GM18951 (cell line): ENCODE data around the gene CHRDL2.

Experiments used
- POLR2A ChIP-seq: IDR thresholded peaks from 4 replicates; pipeline ENCODE4 v1.6.1; 2011; ENCODE audit warnings: mild to moderate bottlenecking; ENCODE audit not compliant: insufficient read length, insufficient read depth; ENCODE audit errors: extremely low read depth
- in situ Hi-C: fragments of 300-500 bp; cut with MboI; formaldehyde crosslinking; loops from one replicate; pipeline ENCODE4 v1.12.0; 2022; ENCODE audit warnings: low sequenced_read_pairs, mixed read lengths, inconsistent platforms; ENCODE audit not compliant: unreplicated experiment

Gene CHRDL2

GRCh38 chr11:74696500-74696899, 34.7 kb downstream of the CHRDL2 start:
- TF ChIP-seq POLR2A: no peak
- in situ Hi-C loops: no loop called here

- in situ Hi-C loops: no loop called here
- TF ChIP-seq POLR2A: no peak
Measured at GRCh38 chr11:74695705-74696280, 35.4 kb downstream of the CHRDL2 start.

GRCh38 chr11:74694136-74694930, 36.9 kb downstream of the CHRDL2 start:
- in situ Hi-C loops: no loop called here
- TF ChIP-seq POLR2A: no peak

DNA sequence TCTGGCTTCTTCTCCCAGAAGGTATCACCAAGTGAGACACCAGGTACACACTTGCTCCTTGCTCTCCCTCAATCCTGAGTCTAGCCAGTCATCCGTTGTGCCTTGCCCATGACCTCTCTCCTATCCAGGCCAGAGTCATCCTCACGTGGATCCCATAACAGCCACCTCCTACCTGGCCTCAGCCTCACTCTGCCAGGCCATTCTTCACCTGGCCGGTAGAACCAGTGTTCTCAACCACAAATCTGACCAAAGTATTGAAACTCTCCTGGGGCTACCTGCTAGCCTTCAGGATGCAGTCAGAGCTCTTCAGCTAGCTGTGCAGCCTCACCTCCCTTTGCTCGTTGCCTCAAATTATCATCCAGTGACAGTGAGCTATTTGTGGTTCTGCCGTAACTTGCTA, 37.7 kb downstream of the CHRDL2 start:
- in situ Hi-C loops: no loop called here

DNA sequence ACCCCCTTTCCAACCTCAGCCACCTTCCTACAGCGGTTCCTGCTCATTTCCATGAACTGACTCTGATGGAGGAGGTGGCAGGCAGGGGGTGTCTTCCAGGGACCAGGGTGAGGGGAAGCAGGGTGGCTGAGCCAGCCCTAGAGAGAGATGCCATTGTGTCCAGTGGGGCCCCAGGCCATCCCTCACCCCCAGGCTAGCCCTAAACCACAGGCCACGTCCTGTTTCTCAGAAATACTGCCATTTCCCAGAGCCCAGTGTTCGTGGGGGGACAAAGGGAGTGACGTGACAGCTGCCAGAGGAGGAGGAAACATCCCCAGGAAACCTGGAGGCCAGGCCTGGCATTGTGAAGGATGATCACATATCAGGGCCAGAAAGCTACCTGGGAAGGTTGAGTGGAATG, 39.5 kb downstream of the CHRDL2 start:
- in situ Hi-C loops: no loop called here
- no peak for TF ChIP-seq POLR2A

More for the DNA sequence above, 37.7 kb downstream of the CHRDL2 start:
- TF ChIP-seq POLR2A: no peak

- no peak for TF ChIP-seq POLR2A
- in situ Hi-C loops: no loop called here
Measured at GRCh38 chr11:74689666-74690065, 41.6 kb downstream of the CHRDL2 start.

- in situ Hi-C loops: no loop called here
- TF ChIP-seq POLR2A: no peak
Measured at GRCh38 chr11:74687237-74688023, 43.8 kb downstream of the CHRDL2 start.

DNA sequence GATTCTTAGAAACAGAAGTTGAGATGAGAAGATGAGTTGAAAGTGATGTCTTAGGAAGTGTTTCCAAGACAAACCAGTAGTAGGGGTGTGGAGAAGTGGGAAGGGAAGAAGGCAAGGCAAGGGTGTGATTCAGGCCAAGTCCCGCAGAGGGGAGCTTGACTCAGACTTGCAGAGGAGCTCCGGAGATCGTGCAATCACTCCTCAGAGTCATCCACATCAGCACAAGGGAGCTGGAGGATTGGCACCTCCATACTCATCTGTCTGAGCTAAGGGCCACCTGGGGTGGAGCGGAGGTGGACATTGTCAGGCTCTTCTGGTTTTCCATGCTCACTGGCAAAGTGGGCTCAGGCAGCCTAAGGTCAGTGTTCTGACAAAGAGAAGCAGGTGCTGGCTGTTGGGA, 44.4 kb downstream of the CHRDL2 start:
- in situ Hi-C loops: no loop called here
- no peak for TF ChIP-seq POLR2A

DNA sequence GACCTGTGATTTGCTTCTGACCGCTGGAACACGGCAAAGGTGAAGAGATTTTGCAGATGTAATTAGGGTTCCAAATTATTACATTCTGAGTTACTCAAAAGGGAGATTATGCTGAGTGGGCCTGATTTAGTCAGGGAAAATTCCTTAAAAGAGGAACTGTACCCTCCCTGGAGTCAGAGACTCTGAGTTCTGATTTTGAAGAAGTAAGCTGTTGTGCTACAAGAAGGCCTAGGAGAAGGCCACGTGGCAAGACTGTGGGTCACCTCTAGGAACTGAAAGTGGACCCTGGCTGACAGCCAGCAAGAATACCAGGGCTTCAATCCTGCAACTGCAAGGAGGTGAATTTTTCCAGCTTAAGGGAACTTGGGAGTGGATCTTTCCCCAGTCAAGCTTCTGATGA, 45.3 kb downstream of the CHRDL2 start:
- TF ChIP-seq POLR2A: no peak
- in situ Hi-C loops: no loop called here

GRCh38 chr11:74685338-74685737, 45.9 kb downstream of the CHRDL2 start:
- in situ Hi-C loops: no loop called here
- no peak for TF ChIP-seq POLR2A

DNA sequence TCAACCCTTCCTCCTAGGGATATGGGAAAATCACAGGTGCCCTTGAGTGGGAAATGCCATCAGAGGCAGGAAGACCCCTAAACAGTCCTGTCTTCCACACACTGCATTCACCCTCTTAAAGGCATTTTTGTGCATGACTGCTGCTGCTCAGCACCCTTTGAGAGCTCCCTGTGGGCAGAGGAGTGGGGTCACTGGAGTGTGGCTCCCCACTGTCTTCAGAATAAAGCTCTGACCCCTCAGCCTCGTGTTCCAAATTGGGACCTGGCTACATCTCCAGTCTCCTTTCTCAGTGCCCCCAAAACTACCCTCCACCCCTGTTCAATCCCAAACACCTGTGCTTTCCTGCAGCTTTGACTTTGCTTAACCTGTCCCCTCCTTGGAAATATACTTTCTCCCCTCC, 46.6 kb downstream of the CHRDL2 start:
- no peak for TF ChIP-seq POLR2A
- in situ Hi-C loops: no loop called here

GRCh38 chr11:74683941-74684481, 47.2 kb downstream of the CHRDL2 start:
- in situ Hi-C loops: no loop called here
- no peak for TF ChIP-seq POLR2A

DNA sequence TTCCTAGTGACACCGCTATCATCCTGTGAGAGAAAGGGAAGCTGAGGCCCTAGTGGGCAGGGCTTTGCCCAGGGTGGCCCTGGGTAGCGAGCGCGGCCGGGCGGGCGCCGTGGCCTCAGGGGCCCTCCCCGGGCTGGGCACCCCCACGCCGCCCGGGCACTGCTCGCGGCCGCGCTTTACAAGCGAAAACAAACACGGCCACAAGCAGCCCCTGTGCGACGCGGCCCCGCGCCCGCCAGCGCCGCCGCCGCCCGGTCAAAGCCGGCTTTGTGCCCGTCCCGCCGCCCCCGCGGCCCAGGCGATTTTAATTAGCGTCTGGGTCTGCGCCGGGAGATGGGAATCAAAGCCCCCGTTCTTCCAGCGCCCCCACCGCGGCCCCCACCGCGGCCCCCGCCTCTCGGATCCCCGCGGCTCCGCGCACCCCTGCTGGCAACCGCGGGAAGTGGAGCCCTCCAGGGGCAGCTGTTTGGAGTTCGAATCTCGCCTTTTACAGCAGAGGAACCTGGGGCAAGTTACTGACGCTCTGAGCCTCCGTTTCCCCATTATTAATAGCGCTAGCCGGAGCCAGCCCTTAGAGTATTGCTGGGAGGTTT, 47.9 kb downstream of the CHRDL2 start:
- in situ Hi-C loops: no loop called here
- no peak for TF ChIP-seq POLR2A
